ENCODE results near the gene PRKCB.

PRKCB gene

GRCh38 chr16:24258791-24259190 lies 423.0 kb downstream of the PRKCB start:
- no peak for DNase-seq

GRCh38 chr16:24262816-24263215 lies 427.0 kb downstream of the PRKCB start:
- DNase-seq = no peak
